HCT116 (cell line): ENCODE measurements around the gene NCAPD2.

ENCODE experiments used
- CEBPB ChIP-seq: IDR thresholded peaks from 2 replicates; pipeline ENCODE4 v1.6.1; 2012; ENCODE audit warnings: low read depth
- CTCF ChIP-seq, 3 experiments: fragments of 200-600 bp in 1 of 3; sonication (generic) in 1 of 3; IDR thresholded peaks in 2 of 3; conservative IDR thresholded peaks in 1 of 3; 2 replicates each; pipeline ENCODE4 v1.5.1; 2012 to 2017; ENCODE audit warnings: low read depth in 2 of 3, low read length in 2 of 3, antibody characterized with exemption in 1 of 3, borderline replicate concordance in 1 of 3, control low read depth in 1 of 3, mild to moderate bottlenecking in 1 of 3, mixed read lengths in 1 of 3, mixed run types in 1 of 3, moderate library complexity in 1 of 3; ENCODE audit not compliant: insufficient read depth in 1 of 3
- EZH2phosphoT487 ChIP-seq: fragments of 200-600 bp; IDR thresholded peaks from 2 replicates; pipeline ENCODE4 v1.6.1; 2018; ENCODE audit warnings: antibody characterized with exemption, borderline replicate concordance
- POLR2A ChIP-seq: IDR thresholded peaks from 2 replicates; pipeline ENCODE4 v1.7.0; 2011; ENCODE audit warnings: borderline replicate concordance; ENCODE audit not compliant: insufficient read depth, insufficient read length; ENCODE audit errors: extremely low read depth
- POLR2AphosphoS5 ChIP-seq: IDR thresholded peaks from 2 replicates; pipeline ENCODE4 v1.6.1; 2011; ENCODE audit warnings: mild to moderate bottlenecking, low read depth, low read length, moderate library complexity
- REST ChIP-seq: IDR thresholded peaks from 2 replicates; pipeline ENCODE4 v1.6.1; 2012; ENCODE audit warnings: low read depth
- SIN3A ChIP-seq: IDR thresholded peaks from 2 replicates; pipeline ENCODE4 v1.6.1; 2012; ENCODE audit warnings: low read depth
- SP1 ChIP-seq: IDR thresholded peaks from 2 replicates; pipeline ENCODE4 v1.6.1; 2012; ENCODE audit warnings: low read depth
- TCF7L2 ChIP-seq: IDR thresholded peaks from 2 replicates; pipeline ENCODE4 v1.7.0; 2011; ENCODE audit warnings: borderline replicate concordance, inconsistent platforms; ENCODE audit not compliant: insufficient read depth, insufficient read length; ENCODE audit errors: extremely low read depth
- YY1 ChIP-seq: IDR thresholded peaks from 2 replicates; pipeline ENCODE4 v1.6.1; 2011; ENCODE audit warnings: low read length, low read depth, moderate library complexity, mild to moderate bottlenecking; ENCODE audit not compliant: insufficient replicate concordance; ENCODE audit errors: extremely low read depth

GRCh38 chr12:6548966-6549683, 55.2 kb downstream of the NCAPD2 start:
- TF ChIP-seq EZH2phosphoT487: no peak
- TF ChIP-seq SP1: no peak
- no peak for TF ChIP-seq CTCF (IDR thresholded peaks at IDR 0.05 in 2 of 3, conservative IDR thresholded peaks at IDR 0.05 in 1 of 3; ENCODE audit: borderline replicate concordance in 1 of 3, insufficient read depth in 1 of 3, low read depth in 2 of 3, low read length in 2 of 3)
- TF ChIP-seq SIN3A: no peak
- no peak for TF ChIP-seq REST
- TF ChIP-seq POLR2AphosphoS5: no peak
- TF ChIP-seq TCF7L2: no peak
- no peak for TF ChIP-seq POLR2A
- no peak for TF ChIP-seq YY1
- no peak for TF ChIP-seq CEBPB
